K562 (cell line): Measurements from ENCODE around the gene OGDH. TPM values are rescaled to one million over a fixed set of nuclear protein-coding genes. Genes with fewer than 3 reads are reported as not detected.
A peak's percentile ranks its signal among the peaks of the same experiment; 100 is the strongest.

Source experiments
- ATAC-seq: fragments of 200-7000 bp; cut with Tn5 transposase; 3 replicates; pipeline ENCODE4 v1.9.1; 2020; ENCODE audit warnings: moderate library complexity
- BruUV-seq: library from RNA; stranded (reverse); fragments of 400-500 nt; replicated peaks from 2 replicates; lab custom pipeline; 2021; lab: Mats Ljungman, UMichigan
- CTCF ChIA-PET: fragments of 300-600 bp; formaldehyde crosslinking; extraction: SDS; loops from one replicate; lab custom pipeline; 2021; ENCODE audit warnings: low intra/inter-chr PET ratio; lab: Yijun Ruan, JAX
- POLR2A ChIA-PET: fragments of 300-600, 350-650 bp; sonication (Branson Sonifier 250); formaldehyde crosslinking; extraction: SDS; loops from one replicate; lab custom pipeline; 2021; ENCODE audit warnings: antibody characterized with exemption, inconsistent platforms; lab: Yijun Ruan, JAX
- DNase-seq, 4 experiments: peaks; one replicate each; pipeline versions ENCODE4 v3.0.0 to v3.0.0-alpha.2; 2011 to 2018; ENCODE audit warnings: low spot score in 3 of 4, mixed read lengths in 3 of 4; ENCODE audit errors: extremely low read depth in 1 of 4
- FAIRE-seq: peaks from 2 replicates; lab custom pipeline; 2011; peaks lifted over from hg19 to GRCh38; lab: Jason Lieb, UNC
- H2AFZ ChIP-seq: 2 replicates; pipeline ENCODE4 v1.6.0; 2011; ENCODE audit warnings: low read depth, low read length, control low read depth, inconsistent platforms
- H3K27ac ChIP-seq: fragments of 200-600 bp; 3 replicates; pipeline ENCODE4 v1.8.0; 2011; ENCODE audit warnings: low read depth, mild to moderate bottlenecking, control low read depth, inconsistent platforms, low read length, moderate library complexity, mixed read lengths; ENCODE audit errors: extremely low read depth
- H3K27me3 ChIP-seq, 2 experiments: fragments of 300-600 bp in 1 of 2; 2 replicates in 1 of 2; 3 replicates in 1 of 2; pipeline versions ENCODE4 v1.6.0 to v1.8.0; 2011; ENCODE audit warnings: inconsistent platforms in 2 of 2, low read length in 2 of 2, mild to moderate bottlenecking in 1 of 2, mixed read lengths in 1 of 2, moderate library complexity in 1 of 2; ENCODE audit not compliant: control insufficient read depth in 2 of 2, insufficient read depth in 2 of 2
- H3K36me3 ChIP-seq: fragments of 300-600 bp; 3 replicates; pipeline ENCODE4 v1.8.0; 2011; ENCODE audit warnings: mild to moderate bottlenecking, low read length, inconsistent platforms; ENCODE audit not compliant: control insufficient read depth, insufficient read depth
- H3K4me1 ChIP-seq, 2 experiments: fragments of 200-600 bp in 1 of 2; replicated peaks in 1 of 2; 2 replicates in 1 of 2; 3 replicates in 1 of 2; pipeline versions ENCODE4 v1.5.1 to v1.8.0; 2011; ENCODE audit warnings: inconsistent platforms in 2 of 2, low read length in 2 of 2, mild to moderate bottlenecking in 1 of 2, mixed read lengths in 1 of 2, moderate library complexity in 1 of 2; ENCODE audit not compliant: control insufficient read depth in 2 of 2, insufficient read depth in 2 of 2
- H3K4me2 ChIP-seq: 2 replicates; pipeline ENCODE4 v1.6.1; 2011; ENCODE audit warnings: low read length, control low read depth, inconsistent platforms, mixed read lengths; ENCODE audit not compliant: insufficient read depth
- H3K4me3 ChIP-seq: fragments of 200-600 bp; sonication (generic), shearing (Covaris generic); 2 replicates; pipeline ENCODE4 v1.5.1; 2016; ENCODE audit warnings: control low read depth, inconsistent platforms
- H3K79me2 ChIP-seq: fragments of 200-600 bp; 3 replicates; pipeline ENCODE4 v1.8.0; 2011; ENCODE audit warnings: low read length, inconsistent platforms; ENCODE audit not compliant: control insufficient read depth, insufficient read depth
- H3K9ac ChIP-seq, 2 experiments: 2 replicates each; pipeline versions ENCODE4 v1.6.0 to v1.6.1; 2011; ENCODE audit warnings: low read depth in 2 of 2, low read length in 2 of 2, control low read depth in 1 of 2, inconsistent platforms in 1 of 2, mild to moderate bottlenecking in 1 of 2, mixed read lengths in 1 of 2; ENCODE audit not compliant: insufficient read depth in 1 of 2
- H3K9me1 ChIP-seq: one replicate; pipeline ENCODE4 v1.6.0; 2011; ENCODE audit warnings: inconsistent platforms, mild to moderate bottlenecking, low read length, moderate library complexity; ENCODE audit not compliant: control insufficient read depth, insufficient read depth
- H3K9me3 ChIP-seq: replicated peaks from 2 replicates; pipeline ENCODE4 v1.5.1; 2011; ENCODE audit warnings: low read depth, low read length, inconsistent platforms; ENCODE audit not compliant: control insufficient read depth, insufficient read depth
- H4K20me1 ChIP-seq: replicated peaks from 2 replicates; pipeline ENCODE4 v1.6.1; 2011; ENCODE audit warnings: low read length, inconsistent platforms, mixed read lengths; ENCODE audit not compliant: control insufficient read depth, insufficient read depth
- ATF7 ChIP-seq: fragments of 450-650 bp; IDR thresholded peaks from 2 replicates; pipeline ENCODE4 v1.7.1; 2014; ENCODE audit warnings: mild to moderate bottlenecking, moderate library complexity
- CHD1 ChIP-seq: fragments of 200-600 bp; sonication (generic); IDR thresholded peaks from one replicate; pipeline ENCODE4 v1.6.1; 2012; ENCODE audit warnings: mild to moderate bottlenecking, moderate library complexity, low read length, inconsistent platforms
- ILF3 ChIP-seq: fragments of 450-650 bp; IDR thresholded peaks from 2 replicates; pipeline ENCODE4 v1.6.1; 2018; ENCODE audit warnings: antibody characterized with exemption, mild to moderate bottlenecking, moderate library complexity, borderline replicate concordance
- LARP7 ChIP-seq: fragments of 450-650 bp; IDR thresholded peaks from 2 replicates; pipeline ENCODE4 v1.6.1; 2016
- MAFG ChIP-seq: fragments of 450-650 bp; conservative IDR thresholded peaks from 2 replicates; pipeline ENCODE4 v1.6.1; 2016; ENCODE audit warnings: missing genetic modification characterization, missing compliant biosample characterization
- NRF1 ChIP-seq, 2 experiments: fragments of 450-650 bp; IDR thresholded peaks in 1 of 2; conservative IDR thresholded peaks in 1 of 2; 2 replicates each; pipeline ENCODE4 v1.6.1; 2014; ENCODE audit warnings: mild to moderate bottlenecking in 2 of 2
- OTX1 ChIP-seq: fragments of 450-650 bp; formaldehyde crosslinking; IDR thresholded peaks from 2 replicates; pipeline ENCODE4 v1.4.0; 2022; ENCODE audit warnings: mild to moderate bottlenecking
- PHF20 ChIP-seq: fragments of 450-650 bp; IDR thresholded peaks from 2 replicates; pipeline ENCODE4 v1.6.1; 2018; ENCODE audit not compliant: partially characterized antibody
- PHF8 ChIP-seq: fragments of 200-600 bp; sonication (generic); IDR thresholded peaks from 2 replicates; pipeline ENCODE4 v1.6.1; 2012; ENCODE audit warnings: mixed run types, mild to moderate bottlenecking, inconsistent platforms, low read length, moderate library complexity, borderline replicate concordance
- ZNF121 ChIP-seq: sonication (generic); formaldehyde crosslinking; conservative IDR thresholded peaks from 2 replicates; pipeline ENCODE4 v1.8.0; 2022; ENCODE audit warnings: missing genetic modification reagents
- ZNF133 ChIP-seq: fragments of 250-450 bp; sonication (Bioruptor Pico); IDR thresholded peaks from 2 replicates; pipeline ENCODE4 v1.4.0; 2020; ENCODE audit warnings: mild to moderate bottlenecking
- ZNF146 ChIP-seq: IDR thresholded peaks from one replicate; pipeline ENCODE4 v1.6.1; 2018; ENCODE audit warnings: missing compliant biosample characterization; ENCODE audit not compliant: unreplicated experiment
- ZSCAN29 ChIP-seq: fragments of 450-650 bp; IDR thresholded peaks from 2 replicates; pipeline ENCODE4 v1.6.1; 2017
- WGBS: fragments of 100-300 bp; shearing (Covaris generic); methylation state at CpG from one replicate; pipeline ENCODE4 v1.1.6; 2016; ENCODE audit warnings: low coverage, mixed read lengths; ENCODE audit not compliant: insufficient coverage; ENCODE audit errors: missing lambda C conversion rate; 5-methylcytosine and 5-hydroxymethylcytosine counted together
- in situ Hi-C: fragments of 300-500 bp; cut with MboI; formaldehyde crosslinking; loops from 4 replicates; pipeline ENCODE4 v1.15.0; 2018; ENCODE audit warnings: inconsistent platforms, mixed read lengths
- intact Hi-C: fragments of 100-400 bp; cut with micrococcal nuclease; formaldehyde crosslinking; loops from 2 replicates; pipeline ENCODE4 v1.14.2; 2022
- polyA plus RNA-seq, 8 experiments: library from polyadenylated mRNA; depleted of rRNA in 4 of 8; stranded (reverse) in 5 of 8; unstranded in 3 of 8; fragments of >200 nt; fragmentation: Nextera tagmentation in 2 of 8; fragmentation: Illumina TruSeq in 1 of 8; extraction: Ambion mirVana in 2 of 8; extraction: Trizol in 1 of 8; gene quantifications; 2 replicates each; pipeline versions ENCODE4 v1.2.1 to v1.2.3, GENCODE V29; 2011 to 2014; ENCODE audit warnings: inconsistent platforms in 1 of 8, missing spikeins in 1 of 8
- total RNA-seq, 7 experiments: library from RNA; depleted of rRNA in 6 of 7; stranded (reverse); fragments of >200 nt in 6 of 7; fragmentation: Illumina TruSeq in 2 of 7; extraction: Trizol in 2 of 7; gene quantifications; 2 replicates each; pipeline versions ENCODE4 v1.2.1 to v1.2.3, GENCODE V29; 2011 to 2021; ENCODE audit warnings: low replicate concordance in 1 of 7
- TF ChIP-seq, protein P1 (sequence below), 2 experiments: fragments of 450-650 bp; IDR thresholded peaks; 2 replicates each; pipeline ENCODE4 v1.6.1; 2018; ENCODE audit warnings: mild to moderate bottlenecking in 2 of 2, low read depth in 1 of 2; ENCODE audit not compliant: partially characterized antibody in 2 of 2

The OGDH gene
- total and polyA plus RNA-seq, 9 of the 15 experiments (the other 6 are each of a cell fraction or from before 2014, with no cell fraction given) = 3.1 to 80.3 (median 23.5) TPM

DNA sequence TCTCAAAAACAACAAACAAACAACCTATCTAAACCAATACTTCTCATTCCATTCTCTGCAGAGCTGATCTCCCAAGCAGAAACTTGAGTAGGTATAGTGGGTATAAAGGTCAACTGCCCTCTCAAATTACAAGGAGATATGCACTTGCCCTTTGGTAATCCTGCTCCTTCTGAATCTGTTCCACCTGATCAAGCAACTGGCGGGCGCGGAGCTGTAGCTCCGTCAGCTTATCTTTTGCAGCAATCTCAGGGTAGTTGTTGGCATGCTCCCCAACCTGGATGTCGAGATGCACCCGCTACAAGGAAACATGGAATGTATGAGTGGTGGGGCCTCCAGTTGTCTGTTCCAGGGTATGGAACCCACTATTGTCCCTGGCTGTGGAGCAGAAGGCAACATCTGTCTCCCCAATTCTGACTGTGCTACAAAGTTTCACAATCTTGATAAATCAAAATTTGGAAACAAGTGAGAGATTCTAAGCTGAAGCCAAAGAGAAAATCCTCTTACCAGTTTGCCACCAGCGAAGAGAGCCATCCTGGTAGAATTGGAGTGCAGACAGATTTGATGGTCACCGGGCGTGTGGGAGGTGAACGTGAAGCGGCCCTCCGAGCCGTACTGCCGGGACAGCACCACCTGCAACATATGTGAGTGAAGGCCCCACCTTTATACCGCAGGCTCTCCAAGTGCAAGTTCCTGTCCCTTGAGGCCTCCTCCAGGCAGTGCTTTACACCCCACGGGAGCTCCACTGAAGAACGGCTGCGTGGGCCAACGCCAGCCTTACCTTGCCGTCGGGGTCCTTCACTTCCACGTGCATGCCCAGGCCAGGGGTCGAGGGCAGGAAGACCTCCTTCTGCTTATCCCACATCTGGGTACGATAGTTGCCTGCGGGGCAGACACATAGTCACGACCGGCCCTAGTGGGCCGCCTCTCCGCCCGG, 25.2 kb upstream of the OGDH start (continued):
- TF ChIP-seq CHD1 (peak; percentile 80), ZNF133 (CRISPR knock-in tag) (no peak), ZSCAN29 (no peak), PHF8 (no peak), LARP7 (no peak)

DNA sequence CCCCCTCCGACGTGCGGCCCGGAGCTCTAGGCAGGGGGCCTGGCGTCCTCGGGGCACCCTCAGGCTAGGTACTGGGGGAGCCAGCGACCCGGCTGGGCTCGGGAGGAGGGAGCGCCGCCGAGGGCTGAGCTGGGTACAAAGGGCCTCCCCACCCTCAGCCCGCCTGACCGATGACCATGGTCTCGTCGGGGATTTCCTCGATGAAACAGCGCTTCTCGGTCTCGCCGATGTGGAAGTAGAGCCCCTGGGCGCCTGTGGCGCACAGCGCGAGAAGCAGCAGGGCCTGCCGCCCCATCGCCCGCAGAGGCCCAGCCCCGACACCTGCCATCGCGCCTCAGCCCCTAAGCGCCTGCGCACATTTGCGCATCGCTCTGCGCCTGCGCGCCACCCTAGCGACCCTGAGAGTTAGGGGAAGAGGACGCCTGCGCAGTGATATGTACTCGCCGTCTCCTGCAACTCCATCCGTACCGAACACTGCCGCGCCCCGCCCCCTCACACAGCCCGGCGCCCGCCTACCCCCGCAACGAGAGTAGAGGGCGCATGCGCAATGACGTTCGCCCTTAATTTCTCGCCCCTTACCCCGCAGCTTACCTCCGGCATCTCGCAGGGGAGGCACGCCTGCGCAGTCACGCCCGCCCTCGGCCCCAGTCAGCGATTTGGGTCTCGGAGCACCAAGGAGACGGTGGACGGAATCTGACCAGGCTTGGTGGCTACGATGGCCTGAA, 24.4 kb upstream of the OGDH start, which contains the start of gene TMED4:
TMED4 (minus strand) TSS at position 353 of the 725 bp plus-strand sequence; CDS start at position 328, 25 bp downstream.
- Histone ChIP-seq H4K20me1 (no peaks in the 10 kb centered on the region), H3K4me1 (peaks cover 9 to 25% of the 10 kb centered on the region in 2 experiments; a peak in 4 of 5 replicates), H3K9ac (peak within 1 kb of the TSS; percentile 85 to 96), H3K9me3 (no peaks in the 10 kb centered on the region), H3K27ac (peak within 1 kb of the TSS; percentile 92), H3K36me3 (peaks cover 31% of the 10 kb centered on the region; the same call in 2 of the 3 replicates), H3K27me3 (no peaks in the 10 kb centered on the region), H3K9me1 (no peaks in the 10 kb centered on the region), H3K79me2 (peaks cover 25% of the 10 kb centered on the region), H3K4me2 (peak within 1 kb of the TSS; percentile 97), H3K4me3 (peak within 1 kb of the TSS; percentile 81), H2AFZ (peak within 1 kb of the TSS; percentile 98)
- CTCF ChIA-PET = interaction anchor here (0.7 kb wide), 1 partner anchor 168 kb away, joined by 3 read pairs; no protein-coding TSS in a partner anchor
- in situ Hi-C loops (no loop called here), intact Hi-C loops (loop anchor here (5.0 kb wide), 1 partner anchor 215 kb away; the partner anchor contains the start of gene PPIA)
- BruUV-seq = no TSS peak
- ATAC-seq = peak; percentile 95
- POLR2A ChIA-PET = interaction anchor here (0.6 to 2.4 kb wide), 17 partner anchors 8 to 1637 kb away, joined by 3 to 14 read pairs (median 5); partner anchors contain the start of genes DDX56, H2AZ2, NUDCD3 and OGDH
- peak; percentile 99 to 100 (median 99) for DNase-seq
- FAIRE-seq = peak; percentile 93
- WGBS = under 1% methylated on average over 63 of the region's 71 CpGs
- TF ChIP-seq PHF20 = peak; percentile 71
- no peak for TF ChIP-seq OTX1 (CRISPR knock-in tag)
- TF ChIP-seq MAFG = peak; percentile 53
- no peak for TF ChIP-seq ZNF121 (CRISPR knock-in tag)
- peak; percentile 6 for TF ChIP-seq ZNF146
- TF ChIP-seq NRF1 (conservative IDR thresholded peaks at IDR 0.05 in 1 of 2, IDR thresholded peaks at IDR 0.05 in 1 of 2) = peak; percentile 100
- TF ChIP-seq, protein P1, sequence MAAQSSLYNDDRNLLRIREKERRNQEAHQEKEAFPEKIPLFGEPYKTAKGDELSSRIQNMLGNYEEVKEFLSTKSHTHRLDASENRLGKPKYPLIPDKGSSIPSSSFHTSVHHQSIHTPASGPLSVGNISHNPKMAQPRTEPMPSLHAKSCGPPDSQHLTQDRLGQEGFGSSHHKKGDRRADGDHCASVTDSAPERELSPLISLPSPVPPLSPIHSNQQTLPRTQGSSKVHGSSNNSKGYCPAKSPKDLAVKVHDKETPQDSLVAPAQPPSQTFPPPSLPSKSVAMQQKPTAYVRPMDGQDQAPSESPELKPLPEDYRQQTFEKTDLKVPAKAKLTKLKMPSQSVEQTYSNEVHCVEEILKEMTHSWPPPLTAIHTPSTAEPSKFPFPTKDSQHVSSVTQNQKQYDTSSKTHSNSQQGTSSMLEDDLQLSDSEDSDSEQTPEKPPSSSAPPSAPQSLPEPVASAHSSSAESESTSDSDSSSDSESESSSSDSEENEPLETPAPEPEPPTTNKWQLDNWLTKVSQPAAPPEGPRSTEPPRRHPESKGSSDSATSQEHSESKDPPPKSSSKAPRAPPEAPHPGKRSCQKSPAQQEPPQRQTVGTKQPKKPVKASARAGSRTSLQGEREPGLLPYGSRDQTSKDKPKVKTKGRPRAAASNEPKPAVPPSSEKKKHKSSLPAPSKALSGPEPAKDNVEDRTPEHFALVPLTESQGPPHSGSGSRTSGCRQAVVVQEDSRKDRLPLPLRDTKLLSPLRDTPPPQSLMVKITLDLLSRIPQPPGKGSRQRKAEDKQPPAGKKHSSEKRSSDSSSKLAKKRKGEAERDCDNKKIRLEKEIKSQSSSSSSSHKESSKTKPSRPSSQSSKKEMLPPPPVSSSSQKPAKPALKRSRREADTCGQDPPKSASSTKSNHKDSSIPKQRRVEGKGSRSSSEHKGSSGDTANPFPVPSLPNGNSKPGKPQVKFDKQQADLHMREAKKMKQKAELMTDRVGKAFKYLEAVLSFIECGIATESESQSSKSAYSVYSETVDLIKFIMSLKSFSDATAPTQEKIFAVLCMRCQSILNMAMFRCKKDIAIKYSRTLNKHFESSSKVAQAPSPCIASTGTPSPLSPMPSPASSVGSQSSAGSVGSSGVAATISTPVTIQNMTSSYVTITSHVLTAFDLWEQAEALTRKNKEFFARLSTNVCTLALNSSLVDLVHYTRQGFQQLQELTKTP (IDR thresholded peaks at IDR 0.05; ENCODE audit: low read depth in 1 of 2, partially characterized antibody in 2 of 2) = no peak
- TF ChIP-seq ILF3 = no peak
- peak; percentile 85; the same call in 1 of the 2 replicates for TF ChIP-seq ATF7
